GM13976 (cell line): ENCODE measurements around the gene SEPTIN1.

Experiments used
- DNase-seq: peaks from one replicate; pipeline ENCODE4 v3.0.0; 2012; ENCODE audit warnings: low spot score
- in situ Hi-C: fragments of 300-500 bp; cut with MboI; formaldehyde crosslinking; loops from one replicate; pipeline ENCODE4 v1.12.0; 2022; ENCODE audit warnings: low sequenced_read_pairs, mixed read lengths, inconsistent platforms; ENCODE audit not compliant: unreplicated experiment
- TF ChIP-seq, protein P1 (sequence below): IDR thresholded peaks from 2 replicates; pipeline ENCODE4 v1.5.1; 2012; ENCODE audit warnings: borderline replicate concordance, mild to moderate bottlenecking; ENCODE audit not compliant: insufficient read depth; ENCODE audit errors: extremely low read depth, missing control alignments, control extremely low read depth

Gene SEPTIN1, protein sequence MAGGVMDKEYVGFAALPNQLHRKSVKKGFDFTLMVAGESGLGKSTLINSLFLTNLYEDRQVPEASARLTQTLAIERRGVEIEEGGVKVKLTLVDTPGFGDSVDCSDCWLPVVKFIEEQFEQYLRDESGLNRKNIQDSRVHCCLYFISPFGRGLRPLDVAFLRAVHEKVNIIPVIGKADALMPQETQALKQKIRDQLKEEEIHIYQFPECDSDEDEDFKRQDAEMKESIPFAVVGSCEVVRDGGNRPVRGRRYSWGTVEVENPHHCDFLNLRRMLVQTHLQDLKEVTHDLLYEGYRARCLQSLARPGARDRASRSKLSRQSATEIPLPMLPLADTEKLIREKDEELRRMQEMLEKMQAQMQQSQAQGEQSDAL

DNA sequence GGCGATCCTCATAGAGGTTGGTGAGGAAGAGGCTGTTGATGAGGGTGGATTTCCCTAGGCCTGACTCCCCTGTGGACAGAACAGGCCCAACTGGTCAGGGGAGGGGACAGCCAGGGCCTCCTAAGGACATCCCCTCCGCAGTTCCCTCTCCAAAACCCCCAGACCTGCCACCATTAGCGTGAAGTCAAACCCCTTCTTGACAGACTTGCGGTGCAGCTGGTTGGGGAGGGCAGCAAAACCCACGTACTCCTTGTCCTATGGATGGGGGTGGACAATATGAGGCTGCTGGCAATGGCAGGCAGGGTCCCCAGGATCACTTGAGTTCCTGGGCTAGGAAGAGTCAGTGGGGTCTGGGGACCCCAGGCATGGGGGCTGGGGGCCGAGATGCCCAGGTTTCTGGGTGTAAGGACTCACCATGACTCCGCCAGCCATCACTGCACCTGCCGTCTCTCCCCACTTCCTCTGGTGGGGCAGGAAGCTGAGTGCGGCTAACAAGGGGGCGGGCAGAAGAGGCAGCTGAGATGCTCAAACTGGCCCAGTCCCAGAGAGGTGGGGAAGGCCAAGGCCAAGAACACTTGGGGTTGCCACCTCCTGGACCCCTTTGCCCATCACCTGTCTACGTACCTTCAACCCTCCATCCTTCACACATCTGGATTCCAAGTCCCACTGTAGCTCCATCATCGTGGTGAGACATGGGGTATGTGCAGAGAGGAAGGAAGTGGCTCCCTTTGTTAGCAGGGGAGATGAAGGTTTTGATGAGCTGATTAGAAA, at the start of gene SEPTIN1:
Gene SEPTIN1 (minus strand): TSS at position 451 of the 771 bp plus-strand sequence. CDS start 19 bp downstream, at position 432.
- TF ChIP-seq, protein P1, sequence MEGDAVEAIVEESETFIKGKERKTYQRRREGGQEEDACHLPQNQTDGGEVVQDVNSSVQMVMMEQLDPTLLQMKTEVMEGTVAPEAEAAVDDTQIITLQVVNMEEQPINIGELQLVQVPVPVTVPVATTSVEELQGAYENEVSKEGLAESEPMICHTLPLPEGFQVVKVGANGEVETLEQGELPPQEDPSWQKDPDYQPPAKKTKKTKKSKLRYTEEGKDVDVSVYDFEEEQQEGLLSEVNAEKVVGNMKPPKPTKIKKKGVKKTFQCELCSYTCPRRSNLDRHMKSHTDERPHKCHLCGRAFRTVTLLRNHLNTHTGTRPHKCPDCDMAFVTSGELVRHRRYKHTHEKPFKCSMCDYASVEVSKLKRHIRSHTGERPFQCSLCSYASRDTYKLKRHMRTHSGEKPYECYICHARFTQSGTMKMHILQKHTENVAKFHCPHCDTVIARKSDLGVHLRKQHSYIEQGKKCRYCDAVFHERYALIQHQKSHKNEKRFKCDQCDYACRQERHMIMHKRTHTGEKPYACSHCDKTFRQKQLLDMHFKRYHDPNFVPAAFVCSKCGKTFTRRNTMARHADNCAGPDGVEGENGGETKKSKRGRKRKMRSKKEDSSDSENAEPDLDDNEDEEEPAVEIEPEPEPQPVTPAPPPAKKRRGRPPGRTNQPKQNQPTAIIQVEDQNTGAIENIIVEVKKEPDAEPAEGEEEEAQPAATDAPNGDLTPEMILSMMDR = no peak
- DNase-seq = peak; percentile 80
- in situ Hi-C loops = no loop called here

DNA sequence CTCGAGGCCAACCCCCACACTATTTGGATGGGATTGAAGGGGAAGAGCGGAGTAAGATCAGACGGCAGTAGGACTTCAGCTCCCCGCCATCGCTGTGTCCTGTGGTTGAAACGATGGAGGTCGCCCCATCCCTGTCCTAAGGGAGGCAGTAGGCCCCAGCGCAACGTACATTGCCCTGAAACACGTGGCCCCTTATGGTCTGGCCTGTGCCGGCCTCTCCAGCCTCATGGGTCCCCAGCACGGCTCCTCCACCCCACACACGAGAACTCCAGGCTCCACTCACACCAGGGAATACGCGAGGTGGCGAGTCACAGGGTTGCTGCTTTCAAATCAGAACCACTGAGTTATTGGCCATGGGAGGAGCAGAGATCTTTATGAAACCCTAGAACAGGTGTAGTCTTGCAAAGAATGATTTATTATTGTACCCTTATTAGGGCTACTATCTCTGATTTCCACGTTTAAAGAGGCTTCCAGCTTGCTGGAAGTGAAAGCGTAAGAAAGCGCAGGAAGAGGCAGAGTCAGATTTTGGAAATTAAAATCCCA, 48.1 kb upstream of the SEPTIN1 start:
- TF ChIP-seq, protein P1 = no peak
- no peak for DNase-seq
- in situ Hi-C loops = loop anchor here (10.0 to 25.0 kb wide), 2 partner anchors 94 to 182 kb away; partner anchors contain the start of genes ZNF689 and ZNF768

DNA sequence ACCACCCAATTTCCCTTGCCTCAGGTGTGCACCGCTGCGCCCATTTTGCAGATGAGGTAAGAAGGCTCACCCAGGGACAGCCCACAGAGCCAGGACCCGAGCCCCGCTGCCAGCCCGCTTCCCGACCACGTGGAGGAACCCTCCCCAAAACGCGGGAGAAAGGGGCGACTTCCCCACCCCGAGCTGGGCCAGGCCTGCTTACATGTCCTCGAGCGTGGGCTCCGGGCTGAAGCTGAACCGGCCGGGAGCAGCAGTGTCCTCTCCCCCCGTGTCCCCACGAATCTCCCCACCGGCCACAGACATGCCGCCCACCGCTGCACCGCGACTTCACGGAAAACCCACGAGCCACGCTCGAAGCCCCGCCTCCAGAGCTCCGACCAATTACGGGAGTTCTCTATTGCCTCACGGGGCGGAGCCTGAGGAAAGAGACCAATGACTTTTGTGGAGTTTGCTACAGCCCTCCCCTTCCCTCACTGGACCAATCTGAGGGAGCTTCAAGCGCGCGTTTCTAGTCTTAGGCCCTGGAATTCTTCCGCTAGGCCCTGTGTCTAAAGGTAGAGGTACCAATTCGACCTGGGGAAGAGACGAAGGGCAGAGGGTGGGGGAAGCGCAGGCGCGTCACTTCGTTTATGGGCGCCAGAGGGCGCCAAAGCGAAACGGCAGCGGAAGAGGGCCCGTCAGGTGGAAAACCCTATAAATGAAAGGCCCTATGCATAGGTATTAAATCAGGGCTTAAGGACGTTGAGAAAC, 47.5 kb upstream of the SEPTIN1 start, which contains the start of gene DCTPP1:
Gene DCTPP1 (minus strand): TSS at position 353 of the 750 bp plus-strand sequence. CDS start 50 bp downstream, at position 303.
- in situ Hi-C loops = loop anchor here (10.0 to 25.0 kb wide), 2 partner anchors 95 to 182 kb away; partner anchors contain the start of genes ZNF689 and ZNF768
- TF ChIP-seq, protein P1 = peak; percentile 77

DNA sequence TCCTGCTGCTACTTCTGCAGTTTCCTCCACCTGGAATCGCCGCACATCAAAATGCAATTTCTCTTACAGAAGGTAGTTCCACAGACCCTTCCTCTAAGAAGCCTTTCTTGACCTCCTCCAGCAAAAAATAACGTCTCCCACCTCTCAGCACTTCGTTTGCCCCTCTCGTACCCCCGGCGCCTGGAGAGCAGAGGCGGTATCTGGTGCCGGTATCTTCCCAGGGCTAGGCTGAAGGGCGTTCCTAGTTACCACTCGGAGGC, 47.0 kb upstream of the SEPTIN1 start:
- in situ Hi-C loops = loop anchor here (25.0 kb wide), 1 partner anchor 183 kb away; the partner anchor contains the start of gene ZNF689
- peak; percentile 45 for DNase-seq

More for the DNA sequence above, 47.5 kb upstream of the SEPTIN1 start, which contains the start of gene DCTPP1:
- DNase-seq = peak; percentile 95

DNA sequence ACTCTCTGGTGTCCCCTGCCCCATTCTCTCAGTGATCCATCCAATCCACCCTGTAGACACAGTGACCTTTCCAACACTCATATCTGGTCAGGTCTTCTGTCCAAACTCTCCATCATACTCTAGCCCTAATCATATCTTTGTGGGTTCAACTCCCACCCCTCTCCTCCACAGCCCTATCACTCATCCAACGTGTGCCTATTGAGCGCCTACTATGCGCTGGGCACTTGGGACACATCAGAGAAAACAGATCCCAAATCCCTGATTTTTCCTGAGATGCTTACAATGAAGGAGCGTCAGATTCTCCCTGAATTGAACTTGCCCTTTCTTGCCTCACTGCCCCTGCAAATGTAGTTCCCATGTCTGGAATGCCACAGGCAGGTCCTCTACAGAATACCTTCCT, 45.7 kb upstream of the SEPTIN1 start:
- no peak for DNase-seq
- TF ChIP-seq, protein P1 = no peak
- in situ Hi-C loops = loop anchor here (25.0 kb wide), 1 partner anchor 184 kb away; the partner anchor contains the start of gene ZNF689

More for the DNA sequence above, 47.0 kb upstream of the SEPTIN1 start:
- TF ChIP-seq, protein P1 = no peak
